GM12878 (cell line): ENCODE results near the gene CLPTM1L. TPM values are rescaled to one million over a fixed set of nuclear protein-coding genes. Genes with fewer than 3 reads are reported as not detected.
A peak's percentile ranks its signal among the peaks of the same experiment; 100 is the strongest.

Experiments used
- ATAC-seq: fragments of 200-7000 bp; cut with Tn5 transposase; 3 replicates; pipeline ENCODE4 v1.9.1; 2020; ENCODE audit warnings: mild to moderate bottlenecking, moderate library complexity
- BruUV-seq: library from RNA; stranded (reverse); fragments of 400-500 nt; replicated peaks from 2 replicates; lab custom pipeline; 2021; lab: Mats Ljungman, UMichigan
- CTCF ChIA-PET: fragments of 300-600 bp; sonication (Branson Sonifier 250); formaldehyde crosslinking; extraction: SDS; loops from one replicate; lab custom pipeline; 2021; ENCODE audit warnings: inconsistent platforms; lab: Yijun Ruan, JAX
- POLR2A ChIA-PET: fragments of 350-600 bp; formaldehyde crosslinking; extraction: SDS; loops from one replicate; lab custom pipeline; 2021; ENCODE audit warnings: inconsistent platforms; lab: Charles Lee
- RAD21 ChIA-PET: fragments of 300-600 bp; sonication (Branson Sonifier 250); formaldehyde crosslinking; loops from one replicate; lab custom pipeline; 2023; ENCODE audit warnings: antibody characterized with exemption; ENCODE audit not compliant: unreplicated experiment; lab: Charles Lee
- SMC1A ChIA-PET: fragments of 300-600 bp; sonication (Branson Sonifier 250); formaldehyde crosslinking; loops from one replicate; lab custom pipeline; 2023; ENCODE audit not compliant: unreplicated experiment, uncharacterized antibody; lab: Charles Lee
- DNase-seq: peaks from one replicate; pipeline ENCODE4 v3.0.0-alpha.2; 2011; ENCODE audit warnings: low read depth, low spot score
- FAIRE-seq: peaks from 3 replicates; lab custom pipeline; 2011; peaks lifted over from hg19 to GRCh38; lab: Jason Lieb, UNC
- H2AFZ ChIP-seq: 2 replicates; pipeline ENCODE4 v1.6.0; 2011; ENCODE audit warnings: low read depth, low read length, control low read depth; ENCODE audit not compliant: control insufficient read depth
- H3K27ac ChIP-seq: 2 replicates; pipeline ENCODE4 v1.5.1; 2011; ENCODE audit warnings: control low read depth; ENCODE audit not compliant: control insufficient read depth, insufficient read depth
- H3K27me3 ChIP-seq, 2 experiments: replicated peaks in 1 of 2; 2 replicates each; pipeline versions ENCODE4 v1.6.0 to v1.6.1; 2011; ENCODE audit warnings: low read length in 1 of 2; ENCODE audit not compliant: control insufficient read depth in 2 of 2, insufficient read depth in 2 of 2
- H3K36me3 ChIP-seq, 2 experiments: 2 replicates each; pipeline ENCODE4 v1.5.1; 2011; ENCODE audit warnings: low read length in 1 of 2; ENCODE audit not compliant: control insufficient read depth in 2 of 2, insufficient read depth in 2 of 2
- H3K4me1 ChIP-seq: 2 replicates; pipeline ENCODE4 v1.6.1; 2011; ENCODE audit warnings: mild to moderate bottlenecking, low read length, moderate library complexity, mixed read lengths; ENCODE audit not compliant: control insufficient read depth, insufficient read depth
- H3K4me2 ChIP-seq: 2 replicates; pipeline ENCODE4 v1.6.0; 2011; ENCODE audit warnings: control low read depth; ENCODE audit not compliant: control insufficient read depth, insufficient read depth
- H3K4me3 ChIP-seq: fragments of 200-600 bp; sonication (generic); 2 replicates; pipeline ENCODE4 v1.5.1; 2016
- H3K79me2 ChIP-seq: 2 replicates; pipeline ENCODE4 v1.6.0; 2011; ENCODE audit warnings: low read length; ENCODE audit not compliant: control insufficient read depth, insufficient read depth
- H3K9ac ChIP-seq: 2 replicates; pipeline ENCODE4 v1.8.0; 2011; ENCODE audit warnings: low read length, control low read depth, mixed read lengths; ENCODE audit not compliant: control insufficient read depth, insufficient read depth
- H3K9me3 ChIP-seq: replicated peaks from 3 replicates; pipeline ENCODE4 v1.5.1; 2011; ENCODE audit warnings: mild to moderate bottlenecking, low read length; ENCODE audit not compliant: control insufficient read depth, insufficient read depth
- H4K20me1 ChIP-seq: 2 replicates; pipeline ENCODE4 v1.6.0; 2011; ENCODE audit not compliant: control insufficient read depth, insufficient read depth
- EED ChIP-seq: sonication (generic); IDR thresholded peaks from 2 replicates; pipeline ENCODE4 v1.6.1; 2016; ENCODE audit warnings: antibody characterized with exemption, low read depth
- MLLT1 ChIP-seq: fragments of 450-650 bp; IDR thresholded peaks from 2 replicates; pipeline ENCODE4 v1.6.1; 2016; ENCODE audit warnings: mild to moderate bottlenecking
- PAX8 ChIP-seq: fragments of 450-650 bp; IDR thresholded peaks from 2 replicates; pipeline ENCODE4 v1.6.1; 2017; ENCODE audit warnings: mild to moderate bottlenecking, moderate library complexity
- RBBP5 ChIP-seq: fragments of 200-600 bp; sonication (generic); conservative IDR thresholded peaks from 2 replicates; pipeline ENCODE4 v1.6.1; 2016
- RELB ChIP-seq: fragments of 450-650 bp; IDR thresholded peaks from 2 replicates; pipeline ENCODE4 v1.6.1; 2017; ENCODE audit warnings: low read depth, mild to moderate bottlenecking, moderate library complexity
- SIN3A ChIP-seq: IDR thresholded peaks from 2 replicates; pipeline ENCODE4 v1.6.1; 2012; ENCODE audit warnings: low read depth, low read length, improper control_type of control experiment
- TCF12 ChIP-seq: IDR thresholded peaks from 2 replicates; pipeline ENCODE4 v1.6.1; 2011; ENCODE audit warnings: low read depth, mild to moderate bottlenecking, low read length
- WGBS: methylation state at CpG from one replicate; pipeline ENCODE4 v1.1.6; 2016; ENCODE audit warnings: low lambda C conversion rate; ENCODE audit not compliant: insufficient replicate concordance, insufficient coverage; ENCODE audit errors: missing lambda C conversion rate; 5-methylcytosine and 5-hydroxymethylcytosine counted together
- in situ Hi-C: fragments of 300-500 bp; cut with MboI; formaldehyde crosslinking; loops from 9 replicates; pipeline ENCODE4 v1.14.3; 2018; ENCODE audit warnings: mixed read lengths
- intact Hi-C: fragments of 100-400 bp; cut with micrococcal nuclease; formaldehyde crosslinking; loops from one replicate; pipeline ENCODE4 v1.14.2; 2022; ENCODE audit not compliant: unreplicated experiment
- polyA plus RNA-seq, 11 experiments: library from polyadenylated mRNA; depleted of rRNA in 4 of 11; unstranded in 6 of 11; stranded (reverse) in 5 of 11; fragments of >200 nt; fragmentation: Nextera tagmentation in 4 of 11; fragmentation: Illumina TruSeq in 1 of 11; extraction: Ambion mirVana in 4 of 11; extraction: Trizol in 1 of 11; gene quantifications; 1 replicate in 1 of 11; 2 replicates in 10 of 11; pipeline versions ENCODE4 v1.2.1 to v1.2.3, GENCODE V29; 2011 to 2016; ENCODE audit warnings: inconsistent platforms in 2 of 11, missing spikeins in 2 of 11, low read depth in 1 of 11
- total RNA-seq, 4 experiments: library from RNA; depleted of rRNA in 3 of 4; stranded (reverse); fragments of >200 nt in 3 of 4; fragmentation: Illumina TruSeq in 1 of 4; extraction: Trizol in 1 of 4; gene quantifications; 2 replicates each; pipeline versions ENCODE4 v1.2.1 to v1.2.3, GENCODE V29; 2013 to 2021

The CLPTM1L gene
- total and polyA plus RNA-seq, 10 of the 15 experiments (the other 5 are each of a cell fraction or from before 2014, with no cell fraction given): 2.9 to 278 (median 135) TPM

- no peak overlapping the region for H3K27ac ChIP-seq
- TF ChIP-seq SIN3A (no peak), TCF12 (0 out of 2 replicates have a peak, but pooled peaks have one; percentile 36)
- TF ChIP-seq, all 136 proteins: peak for 1
- 37% methylated on average over 29 of the region's 69 CpGs for WGBS
- peak overlapping the region; percentile 55; the same call in 1 of the 2 replicates for H3K4me2 ChIP-seq
- RAD21 ChIA-PET: interaction anchor here (1.0 to 1.5 kb wide), 2 partner anchors 16 to 50 kb away, joined by 3 to 6 read pairs; no protein-coding TSS in a partner anchor
- CTCF ChIA-PET: interaction anchor here (0.6 kb wide), 1 partner anchor 848 kb away, joined by 3 read pairs; no protein-coding TSS in a partner anchor
- SMC1A ChIA-PET: interaction anchor here (1.4 to 3.8 kb wide), 2 partner anchors 19 to 21 kb away, joined by 8 to 18 read pairs; no protein-coding TSS in a partner anchor
- H2AFZ ChIP-seq: no peak overlapping the region
- POLR2A ChIA-PET: interaction anchor here (0.9 to 2.3 kb wide), 4 partner anchors 18 to 49 kb away, joined by 3 to 9 read pairs (median 3); no protein-coding TSS in a partner anchor
- DNase-seq: no peak
- no peak overlapping the region for H3K9ac ChIP-seq
- no TSS peak for BruUV-seq
- FAIRE-seq: no peak
- H3K4me1 ChIP-seq: no peaks in the 10 kb centered on the region
- intact Hi-C loops: no loop called here
- ATAC-seq: peak; percentile 14
- no peak overlapping the region for H3K4me3 ChIP-seq
- in situ Hi-C loops: no loop called here
- no peaks in the 10 kb centered on the region; a peak in 1 of 4 replicates for H3K36me3 ChIP-seq
- H3K27me3 ChIP-seq: no peaks in the 10 kb centered on the region; a peak in 1 of 4 replicates
- H4K20me1 ChIP-seq: no peaks in the 10 kb centered on the region; the same call in 1 of the 2 replicates
- H3K9me3 ChIP-seq: no peaks in the 10 kb centered on the region; the same call in 2 of the 3 replicates
- H3K79me2 ChIP-seq: no peaks in the 10 kb centered on the region
Measured at GRCh38 chr5:1294206-1294834, 50.6 kb downstream of the CLPTM1L start.

- intact Hi-C loops (no loop called here), in situ Hi-C loops (no loop called here)
- RAD21 ChIA-PET: interaction anchor here (1.0 to 1.5 kb wide), 3 partner anchors 16 to 51 kb away, joined by 3 to 6 read pairs (median 4); partner anchors contain the start of gene CLPTM1L
- SMC1A ChIA-PET: interaction anchor here (1.4 to 3.8 kb wide), 2 partner anchors 20 to 22 kb away, joined by 8 to 18 read pairs; no protein-coding TSS in a partner anchor
- ATAC-seq (no peak), DNase-seq (no peak), FAIRE-seq (no peak)
- H2AFZ ChIP-seq: no peak overlapping the region
- no peaks in the 10 kb centered on the region for H3K4me1 ChIP-seq
- H3K27ac ChIP-seq: no peak overlapping the region
- POLR2A ChIA-PET: interaction anchor here (1.2 to 1.4 kb wide), 2 partner anchors 22 to 24 kb away, joined by 3 read pairs; no protein-coding TSS in a partner anchor
- H3K9me3 ChIP-seq: no peaks in the 10 kb centered on the region; the same call in 2 of the 3 replicates
- H3K9ac ChIP-seq: no peak overlapping the region
- H3K4me3 ChIP-seq: no peak overlapping the region
- H3K4me2 ChIP-seq: no peak overlapping the region
- H4K20me1 ChIP-seq: no peaks in the 10 kb centered on the region; the same call in 1 of the 2 replicates
- 93% methylated on average over 47 of the region's 60 CpGs for WGBS
- H3K79me2 ChIP-seq: no peaks in the 10 kb centered on the region
- no peaks in the 10 kb centered on the region; a peak in 1 of 4 replicates for H3K27me3 ChIP-seq
- BruUV-seq: no TSS peak
- no peaks in the 10 kb centered on the region; a peak in 2 of 4 replicates for H3K36me3 ChIP-seq
- CTCF ChIA-PET: interaction anchor here (0.6 kb wide), 1 partner anchor 847 kb away, joined by 3 read pairs; no protein-coding TSS in a partner anchor
- TF ChIP-seq PAX8 (no peak), RBBP5 (no peak), EED (no peak), MLLT1 (no peak), RELB (no peak)
Measured at GRCh38 chr5:1293416-1294205, 51.3 kb downstream of the CLPTM1L start.
